Prostate gland (tissue), 2 donors: Measurements from ENCODE around the gene MYBPC2. TPM values are rescaled to one million over a fixed set of nuclear protein-coding genes. Genes with fewer than 3 reads are reported as not detected.
"Not testable (repeated sequence)": the region's sequence is repeated elsewhere in the genome, so short reads cannot be mapped to it uniquely, and the experiment has no call there.

ENCODE experiments used
- DNase-seq: peaks from one replicate; pipeline ENCODE4 v3.0.0-alpha.2; 2019; ENCODE audit warnings: low spot score
- H3K27ac ChIP-seq, 2 donors: fragments of 200-600 bp; sonication (generic); 2 replicates each; pipeline ENCODE4 v1.5.1; 2017 to 2019
- H3K27me3 ChIP-seq: fragments of 200-600 bp; sonication (generic); replicated peaks from 2 replicates; pipeline ENCODE4 v1.5.1; 2019; ENCODE audit not compliant: insufficient read depth
- H3K36me3 ChIP-seq, 2 donors: fragments of 200-600 bp; sonication (generic); 1 replicate in 1 of 2; 2 replicates in 1 of 2; pipeline versions ENCODE4 v1.5.1 to v1.8.1; 2017 to 2019
- H3K4me1 ChIP-seq: fragments of 200-600 bp; sonication (generic); replicated peaks from 2 replicates; pipeline ENCODE4 v1.5.1; 2019
- H3K4me3 ChIP-seq, 2 donors: fragments of 200-600 bp; sonication (generic); 2 replicates each; pipeline ENCODE4 v1.5.1; 2017 to 2019
- H3K9me3 ChIP-seq: fragments of 200-600 bp; sonication (generic); 2 replicates; pipeline ENCODE4 v1.5.1; 2017
- CTCF ChIP-seq, 4 experiments: fragments of 200-600 bp in 2 of 4; fragments of 450-650 bp in 2 of 4; sonication (generic) in 2 of 4; IDR thresholded peaks; 1 replicate in 3 of 4; 2 replicates in 1 of 4; pipeline ENCODE4 v1.5.1; 2016 to 2019; ENCODE audit warnings: antibody characterized with exemption in 4 of 4, mild to moderate bottlenecking in 2 of 4, moderate library complexity in 2 of 4
- POLR2A ChIP-seq: fragments of 450-650 bp; IDR thresholded peaks from one replicate; pipeline ENCODE4 v1.6.1; 2016; ENCODE audit warnings: antibody characterized with exemption, mild to moderate bottlenecking
- POLR2AphosphoS5 ChIP-seq: sonication (generic); formaldehyde crosslinking; IDR thresholded peaks from one replicate; pipeline ENCODE4 v1.6.1; 2017; ENCODE audit warnings: antibody characterized with exemption
- WGBS: methylation state at CpG from one replicate; pipeline ENCODE4 v1.1.5; 2018; 5-methylcytosine and 5-hydroxymethylcytosine counted together
- intact Hi-C: fragments of 100-400 bp; cut with DNase I; formaldehyde crosslinking; loops from one replicate; pipeline ENCODE4 v1.14.2; 2022
- total RNA-seq, 2 donors: library from RNA; depleted of rRNA; stranded (reverse); fragments of >200 nt; gene quantifications; one replicate each; pipeline ENCODE4 v1.1.0, GENCODE V29; 2016

Gene MYBPC2
- total RNA-seq, 2 donors from 2014 or later, result 0.09 to 0.34 TPM

GRCh38 chr19:50434525-50434924, 1.8 kb downstream of the MYBPC2 start:
- TF ChIP-seq CTCF (IDR thresholded peaks at IDR 0.05) (no peak), POLR2AphosphoS5 (no peak), POLR2A (no peak)
- WGBS, result 36% methylated on average over 9 of the region's 12 CpGs
- Histone ChIP-seq H3K27me3 (no peaks in the 10 kb centered on the region), H3K4me1 (no peaks in the 10 kb centered on the region), H3K27ac (no peak overlapping the region), H3K4me3 (no peak overlapping the region), H3K9me3 (no peaks in the 10 kb centered on the region), H3K36me3 (no peaks in the 10 kb centered on the region)
- DNase-seq, result no peak
- intact Hi-C loops, result no loop called here

- no peaks in the 10 kb centered on the region for H3K36me3 ChIP-seq
- TF ChIP-seq CTCF (IDR thresholded peaks at IDR 0.05), result no peak
- no peak for TF ChIP-seq POLR2A
- TF ChIP-seq POLR2AphosphoS5, result no peak
- no peaks in the 10 kb centered on the region for H3K27me3 ChIP-seq
- H3K4me1 ChIP-seq, result no peaks in the 10 kb centered on the region
- no peak overlapping the region for H3K4me3 ChIP-seq
- 79% methylated on average over 17 of the region's 17 CpGs for WGBS
- H3K27ac ChIP-seq, result no peak overlapping the region
- no peaks in the 10 kb centered on the region for H3K9me3 ChIP-seq
- no peak for DNase-seq
- intact Hi-C loops, result no loop called here
These were observed 2.5 kb downstream of the MYBPC2 start for GRCh38 chr19:50435221-50435620.

GRCh38 chr19:50435627-50436026, 2.9 kb downstream of the MYBPC2 start:
- no peaks in the 10 kb centered on the region for H3K36me3 ChIP-seq
- no peaks in the 10 kb centered on the region for H3K9me3 ChIP-seq
- no peaks in the 10 kb centered on the region for H3K4me1 ChIP-seq
- WGBS, result 70% methylated on average over 12 of the region's 12 CpGs
- TF ChIP-seq POLR2AphosphoS5 (no peak), CTCF (IDR thresholded peaks at IDR 0.05) (no peak), POLR2A (no peak)
- H3K4me3 ChIP-seq, result no peak overlapping the region
- H3K27me3 ChIP-seq, result no peaks in the 10 kb centered on the region
- H3K27ac ChIP-seq, result no peak overlapping the region
- no peak for DNase-seq
- intact Hi-C loops, result no loop called here

- Histone ChIP-seq H3K27me3 (no peaks in the 10 kb centered on the region), H3K4me3 (no peak overlapping the region), H3K4me1 (no peaks in the 10 kb centered on the region), H3K9me3 (no peaks in the 10 kb centered on the region), H3K27ac (no peak overlapping the region), H3K36me3 (no peaks in the 10 kb centered on the region)
- 85% methylated on average over 5 of the region's 5 CpGs for WGBS
- intact Hi-C loops, result no loop called here
- DNase-seq, result no peak
- TF ChIP-seq POLR2AphosphoS5, result no peak
- TF ChIP-seq CTCF (IDR thresholded peaks at IDR 0.05), result no peak
- no peak for TF ChIP-seq POLR2A
These were observed 5.3 kb downstream of the MYBPC2 start for GRCh38 chr19:50437862-50438449.

GRCh38 chr19:50439130-50439529, 6.4 kb downstream of the MYBPC2 start:
- H3K36me3 ChIP-seq, H3K9me3 ChIP-seq, H3K4me3 ChIP-seq, intact Hi-C loops, H3K4me1 ChIP-seq, H3K27me3 ChIP-seq, DNase-seq, H3K27ac ChIP-seq: not testable (repeated sequence)
- 72% methylated on average over 2 of the region's 2 CpGs for WGBS
